ENCODE measurements around the gene KLF4.

GRCh38 chr9:107523539-107523938, 34.0 kb upstream of the KLF4 start:
- TF ChIP-seq TAF1 (IDR thresholded peaks at IDR 0.05; ENCODE audit: borderline replicate concordance, insufficient read depth, low read length) (no peak), SIN3A (IDR thresholded peaks at IDR 0.05; ENCODE audit: borderline replicate concordance, insufficient read depth, low read length) (no peak), POLR2AphosphoS5 (IDR thresholded peaks at IDR 0.05; ENCODE audit: low read depth, low read length) (no peak)

Measured in PFSK-1 (cell line).